ENCODE results near the gene STK17B. TPM values are rescaled to one million over a fixed set of nuclear protein-coding genes. Genes with fewer than 3 reads are reported as not detected.

The STK17B gene
- total RNA-seq, 1 experiment from 2014 or later = 20.7 TPM

DNA sequence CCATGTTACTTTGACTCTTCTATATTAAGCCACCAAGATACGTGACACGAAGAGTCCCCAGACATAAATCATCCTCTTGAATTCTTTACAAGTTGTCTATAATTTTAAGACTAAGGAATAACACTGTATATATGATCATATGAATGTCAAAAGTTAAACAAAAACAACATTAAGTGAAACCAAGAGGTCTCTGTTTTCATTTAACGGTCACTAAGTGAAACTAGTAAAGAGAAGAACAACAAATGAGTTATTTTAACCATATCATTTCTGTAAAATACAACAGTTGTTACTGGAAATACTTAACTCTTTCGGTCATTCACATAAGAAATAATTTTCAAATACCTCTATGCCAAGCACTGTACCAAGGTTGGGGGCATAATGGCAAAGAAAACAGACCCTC, 45.7 kb upstream of the STK17B start:
- POLR2A ChIA-PET = no interaction called here
- H3K36me3 Mint-ChIP-seq (ENCODE audit: insufficient read depth, unreplicated experiment) = no peaks in the 10 kb centered on the region

DNA sequence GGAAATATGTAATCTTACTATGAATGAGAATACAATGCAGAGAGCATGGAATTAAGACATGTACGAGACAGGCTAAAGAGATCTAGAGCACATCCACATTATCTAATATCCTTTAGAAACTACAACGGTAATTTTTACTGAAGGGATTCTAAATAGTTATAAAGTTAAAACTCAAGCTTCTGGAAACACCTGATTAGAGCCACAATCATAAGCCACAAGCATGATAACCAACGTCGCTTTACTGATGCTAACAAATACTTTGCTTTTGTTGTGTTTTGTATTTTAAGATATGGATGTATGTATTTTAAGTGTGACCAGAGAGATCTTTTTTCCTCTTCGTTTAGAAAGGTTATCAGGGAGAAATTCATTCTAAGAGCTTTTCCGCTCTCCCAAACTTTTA, 44.0 kb upstream of the STK17B start:
- TF ChIP-seq, protein P1, sequence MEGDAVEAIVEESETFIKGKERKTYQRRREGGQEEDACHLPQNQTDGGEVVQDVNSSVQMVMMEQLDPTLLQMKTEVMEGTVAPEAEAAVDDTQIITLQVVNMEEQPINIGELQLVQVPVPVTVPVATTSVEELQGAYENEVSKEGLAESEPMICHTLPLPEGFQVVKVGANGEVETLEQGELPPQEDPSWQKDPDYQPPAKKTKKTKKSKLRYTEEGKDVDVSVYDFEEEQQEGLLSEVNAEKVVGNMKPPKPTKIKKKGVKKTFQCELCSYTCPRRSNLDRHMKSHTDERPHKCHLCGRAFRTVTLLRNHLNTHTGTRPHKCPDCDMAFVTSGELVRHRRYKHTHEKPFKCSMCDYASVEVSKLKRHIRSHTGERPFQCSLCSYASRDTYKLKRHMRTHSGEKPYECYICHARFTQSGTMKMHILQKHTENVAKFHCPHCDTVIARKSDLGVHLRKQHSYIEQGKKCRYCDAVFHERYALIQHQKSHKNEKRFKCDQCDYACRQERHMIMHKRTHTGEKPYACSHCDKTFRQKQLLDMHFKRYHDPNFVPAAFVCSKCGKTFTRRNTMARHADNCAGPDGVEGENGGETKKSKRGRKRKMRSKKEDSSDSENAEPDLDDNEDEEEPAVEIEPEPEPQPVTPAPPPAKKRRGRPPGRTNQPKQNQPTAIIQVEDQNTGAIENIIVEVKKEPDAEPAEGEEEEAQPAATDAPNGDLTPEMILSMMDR (IDR thresholded peaks at IDR 0.05; ENCODE audit: unreplicated experiment) = no peak
- BruUV-seq (replicated peaks) = no TSS peak
- H3K9me3 Mint-ChIP-seq (ENCODE audit: unreplicated experiment) = no peaks in the 10 kb centered on the region
- POLR2A ChIA-PET = interaction anchor here (2.1 kb wide), 1 partner anchor 17 kb away, joined by 5 read pairs; no protein-coding TSS in a partner anchor
- H3K27me3 Mint-ChIP-seq (ENCODE audit: insufficient read depth, unreplicated experiment) = no peaks in the 10 kb centered on the region
- intact Hi-C loops (cut with micrococcal nuclease) = no loop called here
- no peaks in the 10 kb centered on the region for H3K36me3 Mint-ChIP-seq (ENCODE audit: insufficient read depth, unreplicated experiment)
- DNase-seq (ENCODE audit: unreplicated experiment) = no peak
- no peak overlapping the region for H3K27ac Mint-ChIP-seq (ENCODE audit: low read depth, unreplicated experiment)
- no peaks in the 10 kb centered on the region for H3K4me1 Mint-ChIP-seq (ENCODE audit: insufficient read depth, unreplicated experiment)
- H3K4me3 Mint-ChIP-seq (ENCODE audit: unreplicated experiment) = no peak overlapping the region
- CTCF ChIA-PET = interaction anchor here (0.7 to 1.9 kb wide), 2 partner anchors 17 to 418 kb away, joined by 3 to 4 read pairs; no protein-coding TSS in a partner anchor

More for the DNA sequence above, 45.7 kb upstream of the STK17B start:
- CTCF ChIA-PET = no interaction called here
- Mint-ChIP-seq H3K9me3 (ENCODE audit: unreplicated experiment) (no peaks in the 10 kb centered on the region), H3K4me1 (ENCODE audit: insufficient read depth, unreplicated experiment) (no peaks in the 10 kb centered on the region), H3K27ac (ENCODE audit: low read depth, unreplicated experiment) (no peak overlapping the region), H3K4me3 (ENCODE audit: unreplicated experiment) (no peak overlapping the region), H3K27me3 (ENCODE audit: insufficient read depth, unreplicated experiment) (no peaks in the 10 kb centered on the region)
- TF ChIP-seq, protein P1 (IDR thresholded peaks at IDR 0.05; ENCODE audit: unreplicated experiment) = no peak
- no TSS peak for BruUV-seq (replicated peaks)
- no peak for DNase-seq (ENCODE audit: unreplicated experiment)
- intact Hi-C loops (cut with micrococcal nuclease) = no loop called here

DNA sequence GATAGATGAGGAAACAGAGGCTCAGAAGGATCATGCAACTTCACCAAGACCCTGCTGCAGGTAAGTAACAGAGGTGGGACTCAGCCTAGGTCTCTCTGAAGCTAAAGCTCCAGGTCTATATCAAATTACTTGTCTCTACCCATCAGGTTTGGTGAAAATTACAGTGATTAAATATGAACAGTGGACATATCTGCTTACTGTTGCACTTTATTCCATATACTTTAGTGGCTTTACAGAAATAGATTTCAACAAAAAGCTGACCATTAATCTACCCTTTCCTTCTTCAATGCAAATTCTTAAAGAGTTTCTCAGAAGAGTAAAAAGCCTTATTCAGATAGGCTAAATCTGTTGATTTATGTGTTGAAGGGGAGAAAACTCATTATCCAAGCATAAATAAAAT, 42.8 kb upstream of the STK17B start:
- intact Hi-C loops (cut with micrococcal nuclease) = no loop called here
- TF ChIP-seq, protein P1 (IDR thresholded peaks at IDR 0.05; ENCODE audit: unreplicated experiment) = no peak
- no TSS peak for BruUV-seq (replicated peaks)
- ChIA-PET CTCF (interaction anchor here (0.6 to 1.4 kb wide), 3 partner anchors 11 to 1209 kb away, joined by 3 to 5 read pairs (median 4); no protein-coding TSS in a partner anchor), POLR2A (interaction anchor here (0.9 kb wide), 1 partner anchor 9 kb away, joined by 3 read pairs; no protein-coding TSS in a partner anchor)
- Mint-ChIP-seq H3K9me3 (ENCODE audit: unreplicated experiment) (no peaks in the 10 kb centered on the region), H3K27me3 (ENCODE audit: insufficient read depth, unreplicated experiment) (no peaks in the 10 kb centered on the region), H3K4me1 (ENCODE audit: insufficient read depth, unreplicated experiment) (no peaks in the 10 kb centered on the region), H3K27ac (ENCODE audit: low read depth, unreplicated experiment) (no peak overlapping the region), H3K36me3 (ENCODE audit: insufficient read depth, unreplicated experiment) (no peaks in the 10 kb centered on the region), H3K4me3 (ENCODE audit: unreplicated experiment) (no peak overlapping the region)
- no peak for DNase-seq (ENCODE audit: unreplicated experiment)

DNA sequence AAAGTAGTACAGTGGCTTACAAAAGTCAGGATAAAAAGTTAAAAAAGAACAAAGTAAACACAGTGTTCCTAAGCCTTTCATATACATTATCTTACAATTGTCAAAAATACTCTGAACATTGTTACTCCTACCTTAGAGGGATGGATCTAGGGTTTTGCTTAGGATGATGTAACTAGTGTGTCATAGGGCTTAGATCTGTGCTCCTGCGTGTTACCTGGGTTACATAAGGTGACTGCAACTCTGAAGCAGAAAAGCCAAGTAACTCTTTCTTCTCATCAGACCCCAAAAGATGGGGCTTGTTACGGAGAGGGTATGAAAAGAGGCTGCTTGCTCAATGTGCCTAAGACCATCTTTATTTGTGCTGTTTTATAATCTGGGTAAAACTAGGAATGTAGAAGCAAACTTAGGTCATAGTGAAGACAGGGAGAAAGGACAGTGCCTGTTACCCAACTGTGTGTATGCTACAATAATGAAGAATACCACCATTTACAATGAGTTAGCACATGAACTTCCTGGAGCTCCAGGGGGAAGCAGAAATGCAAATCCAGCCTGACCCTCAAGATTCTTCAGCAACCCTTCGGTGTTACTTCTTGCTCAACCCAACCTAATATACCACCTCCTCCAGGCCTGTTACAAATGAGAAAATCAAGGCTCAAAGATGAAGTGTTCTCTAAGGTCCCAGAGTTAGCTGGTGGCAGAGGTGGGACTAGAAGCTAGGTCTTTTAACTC, 42.0 kb upstream of the STK17B start:
- DNase-seq (ENCODE audit: unreplicated experiment) = no peak
- H3K36me3 Mint-ChIP-seq (ENCODE audit: insufficient read depth, unreplicated experiment) = no peaks in the 10 kb centered on the region
- TF ChIP-seq, protein P1 (IDR thresholded peaks at IDR 0.05; ENCODE audit: unreplicated experiment) = no peak
- no peaks in the 10 kb centered on the region for H3K9me3 Mint-ChIP-seq (ENCODE audit: unreplicated experiment)
- H3K27me3 Mint-ChIP-seq (ENCODE audit: insufficient read depth, unreplicated experiment) = no peaks in the 10 kb centered on the region
- intact Hi-C loops (cut with micrococcal nuclease) = no loop called here
- H3K4me1 Mint-ChIP-seq (ENCODE audit: insufficient read depth, unreplicated experiment) = peaks cover 4% of the 10 kb centered on the region
- H3K4me3 Mint-ChIP-seq (ENCODE audit: unreplicated experiment) = no peak overlapping the region
- POLR2A ChIA-PET = interaction anchor here (0.7 kb wide), 1 partner anchor 85 kb away, joined by 3 read pairs; no protein-coding TSS in a partner anchor
- no peak overlapping the region for H3K27ac Mint-ChIP-seq (ENCODE audit: low read depth, unreplicated experiment)
- CTCF ChIA-PET = interaction anchor here (1.4 kb wide), 1 partner anchor 19 kb away, joined by 5 read pairs; no protein-coding TSS in a partner anchor
- BruUV-seq (replicated peaks) = no TSS peak

All from MCF 10A (cell line).